ENCODE results near the gene RNF220.

Gene RNF220

GRCh38 chr1:44425341-44426082 is 20.5 kb downstream of the RNF220 start:
- H3K9me3 Mint-ChIP-seq = no peaks in the 10 kb centered on the region
- peaks cover 0 to 4% of the 10 kb centered on the region in 2 donors for H3K4me1 Mint-ChIP-seq (ENCODE audit: low read depth in 2 of 2)
- no peak for DNase-seq
- ATAC-seq (replicated peaks) = no peak
- H3K36me3 Mint-ChIP-seq (ENCODE audit: insufficient read depth) = no peaks in the 10 kb centered on the region
- H3K27ac Mint-ChIP-seq = no peak overlapping the region
- H3K4me3 Mint-ChIP-seq = no peak overlapping the region
- peaks cover 60 to 94% of the 10 kb centered on the region in 2 donors for H3K27me3 Mint-ChIP-seq

- ATAC-seq (replicated peaks) (no peak), DNase-seq (no peak)
- Mint-ChIP-seq H3K4me1 (ENCODE audit: low read depth in 2 of 2) (no peaks in the 10 kb centered on the region), H3K9me3 (no peaks in the 10 kb centered on the region), H3K27ac (no peak overlapping the region), H3K4me3 (no peak overlapping the region), H3K27me3 (peaks cover 33 to 38% of the 10 kb centered on the region in 2 donors), H3K36me3 (ENCODE audit: insufficient read depth) (no peaks in the 10 kb centered on the region)
These were observed 26.8 kb downstream of the RNF220 start for GRCh38 chr1:44431861-44432260.

GRCh38 chr1:44433209-44433608 is 28.2 kb downstream of the RNF220 start:
- Mint-ChIP-seq H3K27me3 (peaks cover 23 to 24% of the 10 kb centered on the region in 2 donors), H3K9me3 (no peaks in the 10 kb centered on the region), H3K4me3 (no peak overlapping the region), H3K36me3 (ENCODE audit: insufficient read depth) (no peaks in the 10 kb centered on the region), H3K27ac (no peak overlapping the region), H3K4me1 (ENCODE audit: low read depth in 2 of 2) (no peaks in the 10 kb centered on the region)
- DNase-seq (no peak), ATAC-seq (replicated peaks) (no peak)

- no peak for DNase-seq
- no peak overlapping the region for H3K27ac Mint-ChIP-seq
These were observed 31.5 kb downstream of the RNF220 start for GRCh38 chr1:44436401-44437106.

GRCh38 chr1:44437107-44437716 is 32.2 kb downstream of the RNF220 start:
- no peak for DNase-seq

More at GRCh38 chr1:44436401-44437106, 31.5 kb downstream of the RNF220 start:
- no peaks in the 10 kb centered on the region for H3K4me1 Mint-ChIP-seq (ENCODE audit: low read depth in 2 of 2)
- no peak overlapping the region for H3K4me3 Mint-ChIP-seq
- peaks cover 14 to 15% of the 10 kb centered on the region in 2 donors for H3K27me3 Mint-ChIP-seq
- no peak for ATAC-seq (replicated peaks)
- H3K9me3 Mint-ChIP-seq = no peaks in the 10 kb centered on the region
- H3K36me3 Mint-ChIP-seq (ENCODE audit: insufficient read depth) = no peaks in the 10 kb centered on the region

GRCh38 chr1:44442791-44443190 is 37.7 kb downstream of the RNF220 start:
- no peaks in the 10 kb centered on the region for H3K4me1 Mint-ChIP-seq (ENCODE audit: low read depth in 2 of 2)
- H3K27ac Mint-ChIP-seq = no peak overlapping the region
- H3K4me3 Mint-ChIP-seq = no peak overlapping the region
- DNase-seq (no peak), ATAC-seq (replicated peaks) (no peak)
- H3K27me3 Mint-ChIP-seq = peaks cover 20% of the 10 kb centered on the region in 2 donors
- no peaks in the 10 kb centered on the region for H3K9me3 Mint-ChIP-seq
- H3K36me3 Mint-ChIP-seq (ENCODE audit: insufficient read depth) = no peaks in the 10 kb centered on the region

More at GRCh38 chr1:44437107-44437716, 32.2 kb downstream of the RNF220 start:
- H3K4me1 Mint-ChIP-seq (ENCODE audit: low read depth in 2 of 2) = no peaks in the 10 kb centered on the region
- H3K4me3 Mint-ChIP-seq = no peak overlapping the region
- no peak for ATAC-seq (replicated peaks)
- no peaks in the 10 kb centered on the region for H3K36me3 Mint-ChIP-seq (ENCODE audit: insufficient read depth)
- peaks cover 10 to 12% of the 10 kb centered on the region in 2 donors for H3K27me3 Mint-ChIP-seq
- H3K27ac Mint-ChIP-seq = no peak overlapping the region
- H3K9me3 Mint-ChIP-seq = no peaks in the 10 kb centered on the region

GRCh38 chr1:44447051-44447810 is 42.2 kb downstream of the RNF220 start:
- Mint-ChIP-seq H3K9me3 (no peaks in the 10 kb centered on the region), H3K27ac (no peak overlapping the region), H3K4me3 (no peak overlapping the region), H3K27me3 (peaks cover 22 to 25% of the 10 kb centered on the region in 2 donors), H3K36me3 (ENCODE audit: insufficient read depth) (no peaks in the 10 kb centered on the region), H3K4me1 (ENCODE audit: low read depth in 2 of 2) (no peaks in the 10 kb centered on the region)
- no peak for ATAC-seq (replicated peaks)
- DNase-seq = no peak

- DNase-seq (no peak), ATAC-seq (replicated peaks) (no peak)
- peaks cover 0 to 2% of the 10 kb centered on the region in 2 donors for H3K9me3 Mint-ChIP-seq
- H3K27me3 Mint-ChIP-seq = peaks cover 51 to 52% of the 10 kb centered on the region in 2 donors
- H3K27ac Mint-ChIP-seq = no peak overlapping the region
- H3K4me1 Mint-ChIP-seq (ENCODE audit: low read depth in 2 of 2) = no peaks in the 10 kb centered on the region
- peaks cover 3% of the 10 kb centered on the region for H3K36me3 Mint-ChIP-seq (ENCODE audit: insufficient read depth)
- H3K4me3 Mint-ChIP-seq = no peak overlapping the region
These were observed 48.8 kb downstream of the RNF220 start for GRCh38 chr1:44453798-44454349.

GRCh38 chr1:44454704-44455103 is 49.6 kb downstream of the RNF220 start:
- Mint-ChIP-seq H3K4me1 (ENCODE audit: low read depth in 2 of 2) (no peaks in the 10 kb centered on the region), H3K4me3 (no peak overlapping the region), H3K9me3 (peaks cover 0 to 2% of the 10 kb centered on the region in 2 donors), H3K27ac (no peak overlapping the region), H3K27me3 (peaks cover 50 to 52% of the 10 kb centered on the region in 2 donors), H3K36me3 (ENCODE audit: insufficient read depth) (peaks cover 3% of the 10 kb centered on the region)
- DNase-seq (no peak), ATAC-seq (replicated peaks) (no peak)

- Mint-ChIP-seq H3K36me3 (ENCODE audit: insufficient read depth) (no peaks in the 10 kb centered on the region), H3K4me1 (ENCODE audit: low read depth in 2 of 2) (no peaks in the 10 kb centered on the region), H3K27ac (no peak overlapping the region), H3K27me3 (peaks cover 40 to 45% of the 10 kb centered on the region in 2 donors), H3K4me3 (no peak overlapping the region), H3K9me3 (no peaks in the 10 kb centered on the region)
- no peak for DNase-seq
- no peak for ATAC-seq (replicated peaks)
These were observed 55.2 kb downstream of the RNF220 start for GRCh38 chr1:44460107-44460882.

GRCh38 chr1:44464361-44464760 is 59.3 kb downstream of the RNF220 start:
- ATAC-seq (replicated peaks) (no peak), DNase-seq (no peak)
- Mint-ChIP-seq H3K27me3 (peaks cover 14 to 16% of the 10 kb centered on the region in 2 donors), H3K9me3 (no peaks in the 10 kb centered on the region), H3K4me1 (ENCODE audit: low read depth in 2 of 2) (no peaks in the 10 kb centered on the region), H3K36me3 (ENCODE audit: insufficient read depth) (no peaks in the 10 kb centered on the region), H3K27ac (no peak overlapping the region), H3K4me3 (no peak overlapping the region)

GRCh38 chr1:44467566-44467965 is 62.5 kb downstream of the RNF220 start:
- ATAC-seq (replicated peaks) = no peak
- Mint-ChIP-seq H3K9me3 (no peaks in the 10 kb centered on the region), H3K27me3 (peaks cover 9 to 30% of the 10 kb centered on the region in 2 donors), H3K27ac (no peak overlapping the region), H3K4me3 (no peak overlapping the region), H3K36me3 (ENCODE audit: insufficient read depth) (no peaks in the 10 kb centered on the region), H3K4me1 (ENCODE audit: low read depth in 2 of 2) (no peaks in the 10 kb centered on the region)
- no peak for DNase-seq

All from effector memory CD8-positive, alpha-beta T cell (primary cell).